ENCODE data around the gene DENND2A. TPM values are rescaled to one million over a fixed set of nuclear protein-coding genes. Genes with fewer than 3 reads are reported as not detected.
A peak's percentile ranks its signal among the peaks of the same experiment; 100 is the strongest.
"Not testable (repeated sequence)": the region's sequence is repeated elsewhere in the genome, so short reads cannot be mapped to it uniquely, and the experiment has no call there.

The DENND2A gene
- total RNA-seq, 2 donors from 2014 or later = 13.7 to 26.4 TPM

DNA sequence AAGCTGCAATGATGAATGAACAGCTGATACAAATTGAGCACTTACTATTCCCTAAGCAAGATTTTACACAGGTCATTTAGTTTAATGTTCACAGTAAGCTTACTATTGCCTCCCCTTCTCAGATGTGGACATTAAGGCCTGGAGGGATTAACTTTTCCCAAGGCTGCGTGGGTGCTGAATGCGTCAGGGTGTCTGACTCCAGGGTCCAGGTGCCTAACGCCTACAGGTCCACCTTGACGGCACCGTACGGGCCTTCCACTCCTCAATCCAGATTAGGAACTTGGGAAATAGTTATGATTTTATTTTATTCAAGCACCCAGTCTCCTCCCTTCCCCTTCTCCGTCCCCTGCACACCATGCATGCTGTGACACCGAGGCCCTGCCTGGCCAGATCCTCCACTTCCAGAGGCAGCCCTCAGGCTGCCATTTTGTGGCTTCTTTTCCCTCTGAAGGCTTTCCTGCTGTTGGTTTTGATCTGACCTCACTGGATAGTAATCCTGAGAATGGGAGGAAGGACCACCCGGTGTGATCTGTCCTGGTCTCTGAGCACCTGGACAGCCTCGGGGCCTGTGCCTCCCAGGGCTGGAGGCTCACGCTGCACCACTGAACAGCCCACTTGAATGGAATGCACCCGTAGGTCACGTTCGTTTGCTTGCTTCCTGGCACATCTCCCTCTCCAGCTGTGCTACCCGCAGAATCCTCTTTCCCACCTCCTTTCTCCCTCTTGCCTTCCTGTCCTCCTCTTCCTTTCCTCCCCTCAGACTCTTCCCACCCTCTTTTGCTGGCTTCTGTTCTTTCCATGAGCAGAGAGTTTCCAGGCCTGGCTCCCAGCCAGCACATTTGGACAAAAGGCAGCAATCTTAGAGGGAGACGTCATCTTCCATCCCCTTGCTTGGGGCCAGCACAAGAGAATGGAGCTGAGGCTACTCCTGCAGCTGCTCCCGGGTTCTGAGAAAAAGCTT, 14.4 kb downstream of the DENND2A start:
- intact Hi-C loops (cut with DNase I) = no loop called here
- DNase-seq (ENCODE audit: low spot score) = peak; percentile 96

DNA sequence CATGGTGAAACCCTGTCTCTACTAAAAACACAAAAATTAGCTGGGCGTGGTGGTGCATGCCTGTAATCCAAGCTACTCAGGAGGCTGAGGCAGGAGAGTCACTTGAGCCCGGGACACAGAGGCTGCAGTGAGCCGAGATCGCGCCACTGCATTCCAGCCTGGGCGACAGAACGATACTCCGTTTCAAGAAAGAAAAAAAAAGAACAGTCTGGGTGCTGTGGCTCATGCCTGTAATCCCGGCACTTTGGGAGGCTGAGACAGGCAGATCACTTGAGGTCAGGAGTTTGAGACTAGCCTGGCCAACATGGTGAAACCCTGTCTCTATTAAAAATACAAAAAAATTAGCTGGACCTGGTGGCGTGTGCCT, 15.4 kb downstream of the DENND2A start:
- DNase-seq (ENCODE audit: low spot score); intact Hi-C loops (cut with DNase I): not testable (repeated sequence)

DNA sequence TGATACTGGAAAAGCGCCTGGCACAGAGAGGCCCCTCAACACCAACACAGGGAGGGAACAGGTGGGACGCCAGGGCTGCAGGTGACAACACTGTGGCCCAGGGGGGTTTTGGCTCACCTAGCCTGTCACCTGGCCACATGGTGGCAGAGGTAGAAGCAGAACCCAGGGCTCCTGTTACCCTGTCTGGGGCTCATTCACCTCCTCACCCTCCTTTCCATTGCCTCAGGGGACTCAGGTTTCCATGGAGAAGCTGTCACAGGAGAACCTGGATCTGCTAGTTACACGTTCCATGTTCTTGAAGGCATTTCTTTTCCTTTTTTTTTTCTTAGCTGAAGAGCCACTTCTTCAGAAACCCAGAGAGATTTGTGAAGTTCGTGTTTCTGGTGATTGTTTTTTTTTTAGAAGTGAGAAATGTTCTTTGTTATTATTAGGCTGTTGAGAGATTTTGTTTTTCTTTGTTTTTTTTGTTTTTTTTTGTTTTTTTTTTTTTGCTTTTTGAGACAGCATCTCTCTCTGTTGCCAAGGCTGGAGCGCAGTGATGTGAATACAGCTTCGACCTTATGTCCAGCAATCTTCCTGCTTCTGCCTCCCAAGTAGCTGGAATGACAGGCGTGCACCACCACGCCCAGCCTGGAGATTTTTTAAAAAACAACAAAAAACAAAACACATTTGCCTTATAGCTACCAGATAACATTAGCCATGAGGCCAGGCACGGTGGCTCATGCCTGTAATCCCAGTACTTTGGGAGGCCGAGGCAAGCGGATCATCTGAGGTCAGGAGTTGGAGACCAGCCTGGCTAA, 16.0 kb downstream of the DENND2A start:
- intact Hi-C loops (cut with DNase I) = no loop called here
- no peak for DNase-seq (ENCODE audit: low spot score)

DNA sequence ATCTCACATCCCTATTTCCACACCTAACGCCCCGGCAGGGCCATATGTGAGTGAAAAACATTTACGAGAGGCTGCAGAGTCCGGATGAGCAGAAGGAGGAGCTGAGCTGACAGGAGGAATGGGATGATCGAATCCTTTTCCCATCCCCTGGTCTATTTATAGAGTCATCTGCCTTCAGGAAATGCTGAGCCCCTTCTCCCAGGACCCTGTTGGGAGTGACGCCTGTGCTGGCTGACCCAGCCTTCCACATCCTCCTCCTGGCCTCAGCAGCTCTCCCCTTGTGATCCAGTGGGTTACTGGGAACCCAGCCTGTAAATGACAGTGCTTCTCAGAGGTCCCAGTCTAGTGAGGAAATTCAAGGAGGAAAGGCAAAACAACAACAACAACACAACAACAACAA, 16.6 kb downstream of the DENND2A start:
- DNase-seq (ENCODE audit: low spot score) = no peak
- intact Hi-C loops (cut with DNase I) = no loop called here

DNA sequence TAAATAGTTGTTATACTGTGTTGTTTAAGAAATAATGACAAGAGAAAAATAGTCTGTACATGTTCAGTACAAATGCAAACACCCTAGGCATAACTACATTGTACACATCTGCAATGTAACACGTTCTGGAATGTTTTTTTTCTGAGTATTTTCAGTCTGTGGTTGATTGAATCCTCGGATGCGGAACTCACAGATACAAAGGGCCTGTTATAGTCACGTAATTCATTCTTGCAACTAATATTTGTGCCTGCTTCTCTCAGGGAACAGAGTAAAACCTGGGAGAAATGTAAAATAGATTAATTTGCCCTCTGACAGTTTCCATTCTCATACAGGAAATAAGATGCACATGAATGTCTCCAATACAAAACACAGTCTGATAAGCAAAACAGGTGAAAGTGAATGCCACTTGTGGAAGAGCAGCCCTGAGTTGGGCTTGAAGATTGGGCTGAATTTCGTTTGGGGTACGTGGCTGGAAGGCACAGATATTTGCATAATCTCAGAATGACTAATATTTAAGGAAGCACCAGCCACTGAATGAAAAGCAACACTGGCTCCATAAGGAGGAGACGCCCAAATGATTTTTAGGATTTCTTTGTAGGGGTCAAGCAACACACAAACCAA, 19.1 kb downstream of the DENND2A start:
- DNase-seq (ENCODE audit: low spot score) = no peak
- intact Hi-C loops (cut with DNase I) = no loop called here

DNA sequence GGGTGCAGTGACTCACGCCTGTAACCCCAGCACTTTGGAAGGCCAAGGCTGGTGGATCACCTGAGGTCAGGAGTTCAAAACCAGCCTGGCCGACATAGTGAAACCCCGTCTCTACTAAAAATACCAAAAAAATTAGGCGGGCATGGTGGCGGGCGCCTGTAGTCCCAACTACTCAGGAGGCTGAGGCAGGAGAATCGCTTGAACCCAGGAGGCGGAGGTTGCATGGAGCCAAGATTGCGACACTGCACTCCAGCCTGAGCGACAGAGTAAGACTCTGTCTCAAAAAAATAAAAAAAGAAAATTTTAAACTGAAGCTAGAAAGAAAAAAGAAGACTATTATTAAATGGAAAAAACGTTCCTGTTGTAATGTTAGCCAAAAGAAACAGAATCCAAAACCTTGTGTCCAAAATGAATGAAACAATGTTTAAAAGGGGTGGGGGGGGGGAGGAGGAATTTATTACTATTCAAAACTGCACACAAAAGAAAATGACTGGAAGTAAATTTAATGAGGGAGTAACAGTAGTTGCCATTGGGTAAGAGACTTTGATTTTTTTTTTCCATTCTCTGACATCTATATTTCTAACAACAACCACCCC, 20.6 kb downstream of the DENND2A start:
- intact Hi-C loops (cut with DNase I); DNase-seq (ENCODE audit: low spot score): not testable (repeated sequence)

DNA sequence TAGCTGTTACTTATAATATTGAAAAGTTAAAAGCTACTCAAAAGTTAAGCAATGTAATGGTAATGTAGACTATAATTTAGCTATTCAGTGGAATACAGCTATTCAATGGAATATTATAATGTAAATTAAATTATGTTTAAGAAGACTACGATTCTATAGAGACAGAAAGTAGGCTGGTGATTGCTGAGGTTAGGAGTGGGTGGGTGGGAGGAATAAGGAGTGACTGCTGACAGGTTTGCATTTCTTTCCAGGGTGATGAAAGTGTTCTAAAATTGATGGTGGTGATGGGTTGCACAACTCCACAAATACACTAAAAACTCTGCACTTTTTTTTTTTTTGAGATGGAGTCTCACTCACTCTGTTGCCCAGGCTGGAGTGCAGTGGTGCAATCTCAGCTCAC, 21.4 kb downstream of the DENND2A start:
- intact Hi-C loops (cut with DNase I) = no loop called here
- DNase-seq (ENCODE audit: low spot score) = no peak

DNA sequence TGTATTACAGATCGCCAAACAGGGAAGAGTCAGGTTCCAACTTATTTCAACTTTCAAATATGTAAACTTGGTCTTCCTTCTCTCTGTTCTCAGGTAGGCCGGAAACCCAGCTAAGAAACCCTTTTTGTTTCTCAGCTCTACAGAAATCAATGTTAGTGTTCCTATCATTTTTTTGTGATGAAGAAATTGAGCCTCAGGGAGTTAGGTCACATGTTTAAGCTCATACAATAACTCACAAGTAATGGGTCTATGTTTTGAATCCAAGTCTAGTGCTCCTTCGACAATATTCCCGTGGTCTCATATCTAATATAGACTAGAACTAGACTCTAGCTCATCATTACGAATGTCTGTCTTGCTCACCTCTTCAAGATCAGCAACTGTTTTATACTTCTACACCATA, 22.3 kb downstream of the DENND2A start:
- intact Hi-C loops (cut with DNase I) = no loop called here
- DNase-seq (ENCODE audit: low spot score) = no peak

DNA sequence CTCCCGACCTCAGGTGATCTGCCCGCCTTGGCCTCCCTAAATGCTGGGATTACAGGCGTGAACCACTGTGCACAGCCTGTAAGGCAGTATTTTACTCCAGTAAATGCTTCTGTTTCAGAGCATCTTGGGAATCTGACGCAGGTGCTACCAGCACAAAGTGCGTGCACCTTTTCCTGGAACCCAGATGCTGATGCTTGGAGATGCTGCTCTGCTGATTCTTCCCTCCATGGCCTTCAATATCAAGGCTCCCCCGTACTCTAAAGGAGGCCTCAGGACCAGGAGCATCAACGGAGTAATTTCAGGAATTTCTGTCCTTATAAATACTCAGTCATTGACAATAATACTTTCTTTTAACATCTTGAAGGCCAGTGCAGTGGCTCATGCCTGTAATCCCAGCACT, 23.5 kb downstream of the DENND2A start:
- no peak for DNase-seq (ENCODE audit: low spot score)
- intact Hi-C loops (cut with DNase I) = no loop called here

DNA sequence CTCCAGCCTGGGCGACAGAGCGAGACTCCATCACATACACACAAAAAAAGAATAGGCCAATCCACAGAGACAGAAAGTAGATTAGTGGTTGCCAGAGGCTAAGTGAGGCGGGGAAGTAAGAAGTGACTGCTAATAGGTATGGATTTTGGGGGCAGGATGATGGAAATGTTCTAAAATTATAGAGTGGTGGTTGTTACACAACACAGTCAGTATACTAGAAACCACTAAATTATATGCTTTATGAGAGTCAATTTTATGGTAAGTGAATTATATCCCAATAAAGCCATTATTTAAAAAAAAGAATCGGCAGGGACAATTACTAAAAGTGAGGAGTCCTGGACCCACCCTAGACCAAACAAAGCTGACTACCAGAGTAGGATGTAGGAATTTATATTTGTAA, 24.3 kb downstream of the DENND2A start:
- intact Hi-C loops (cut with DNase I) = no loop called here

DNA sequence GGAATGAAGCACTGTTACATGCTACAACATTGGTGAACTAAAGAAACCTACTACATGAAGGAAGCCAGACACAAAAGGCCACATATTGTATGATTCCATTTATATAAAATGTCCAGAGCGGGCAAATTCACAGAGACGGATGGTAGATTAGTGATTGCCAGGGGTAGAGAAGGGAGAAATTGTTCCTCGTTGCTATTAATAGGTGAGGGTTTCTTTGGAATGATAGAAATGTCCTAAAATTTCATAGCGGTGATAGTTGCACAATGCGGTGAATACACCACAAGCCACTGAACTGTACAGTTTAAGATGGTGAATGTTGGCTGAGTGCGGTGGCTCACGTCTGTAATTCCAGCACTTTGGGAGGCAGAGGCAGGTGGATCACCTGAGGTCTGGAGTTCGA, 29.0 kb downstream of the DENND2A start:
- no peak for DNase-seq (ENCODE audit: low spot score)
- intact Hi-C loops (cut with DNase I) = no loop called here

More for the DNA sequence above, 24.3 kb downstream of the DENND2A start:
- no peak for DNase-seq (ENCODE audit: low spot score)

DNA sequence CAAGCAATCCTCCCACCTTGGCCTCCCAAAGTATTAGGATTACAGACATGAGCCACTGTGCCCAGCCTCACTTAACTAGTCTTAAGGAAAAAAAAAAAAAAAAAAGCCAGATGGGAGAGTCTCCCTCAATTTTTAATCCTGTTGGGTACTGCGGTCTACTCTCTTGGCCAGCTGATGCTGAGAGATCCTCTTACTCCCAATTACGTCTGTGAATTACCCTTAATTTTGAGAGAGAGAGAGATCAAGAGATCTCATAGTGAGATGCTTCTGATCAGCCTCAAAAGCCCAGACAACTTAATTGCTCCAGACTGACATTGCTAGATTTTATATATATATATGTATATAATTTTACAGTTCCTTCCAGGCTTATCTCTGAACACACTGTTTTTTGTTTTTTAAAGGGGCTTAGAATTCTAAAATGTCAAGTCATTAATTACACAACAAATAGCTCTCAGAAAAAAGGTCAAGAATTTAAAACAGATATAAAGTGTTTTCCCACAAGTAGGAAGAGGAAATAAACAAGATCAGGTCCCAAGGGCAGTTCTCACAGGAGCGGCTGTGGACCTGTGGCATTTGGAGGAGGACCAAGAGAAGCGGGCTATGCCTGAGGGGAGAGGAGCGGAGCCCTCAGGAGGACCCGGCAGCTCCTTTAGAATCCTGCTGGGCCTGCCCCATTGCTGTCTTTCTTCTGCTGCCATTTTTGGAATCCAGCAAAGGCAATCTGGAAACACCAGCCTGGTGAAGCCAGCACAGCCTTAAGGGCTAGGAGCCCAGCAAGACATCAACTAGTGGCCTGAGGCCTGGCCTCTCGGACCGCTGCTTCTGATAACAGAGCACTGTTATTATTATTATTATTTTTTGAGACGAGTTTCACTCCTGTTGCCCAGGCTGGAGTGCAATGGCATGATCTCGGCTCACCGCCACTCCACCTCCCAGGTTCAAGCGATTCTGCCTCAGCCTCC, 30.1 kb downstream of the DENND2A start:
- DNase-seq (ENCODE audit: low spot score) = no peak
- intact Hi-C loops (cut with DNase I) = no loop called here

DNA sequence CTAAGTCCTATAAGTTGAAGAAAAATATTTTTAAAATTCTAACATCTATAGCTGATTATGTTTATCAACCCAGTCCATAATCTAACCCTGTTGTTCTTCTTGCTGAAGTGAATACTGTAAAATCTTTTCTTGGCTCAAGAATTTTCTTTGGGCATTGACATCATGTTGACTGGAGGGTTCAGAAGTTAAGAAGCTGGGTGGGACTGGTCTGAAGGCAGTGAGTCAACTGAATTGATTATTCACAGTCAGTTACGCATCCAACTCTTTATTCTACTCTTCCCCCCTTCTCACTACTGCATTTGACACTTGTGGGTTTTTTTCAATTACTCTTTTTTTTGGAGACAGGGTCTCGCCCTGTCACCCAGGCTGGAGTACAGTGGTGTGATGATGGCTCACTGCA, 31.0 kb downstream of the DENND2A start:
- intact Hi-C loops (cut with DNase I) = no loop called here
- DNase-seq (ENCODE audit: low spot score) = no peak

DNA sequence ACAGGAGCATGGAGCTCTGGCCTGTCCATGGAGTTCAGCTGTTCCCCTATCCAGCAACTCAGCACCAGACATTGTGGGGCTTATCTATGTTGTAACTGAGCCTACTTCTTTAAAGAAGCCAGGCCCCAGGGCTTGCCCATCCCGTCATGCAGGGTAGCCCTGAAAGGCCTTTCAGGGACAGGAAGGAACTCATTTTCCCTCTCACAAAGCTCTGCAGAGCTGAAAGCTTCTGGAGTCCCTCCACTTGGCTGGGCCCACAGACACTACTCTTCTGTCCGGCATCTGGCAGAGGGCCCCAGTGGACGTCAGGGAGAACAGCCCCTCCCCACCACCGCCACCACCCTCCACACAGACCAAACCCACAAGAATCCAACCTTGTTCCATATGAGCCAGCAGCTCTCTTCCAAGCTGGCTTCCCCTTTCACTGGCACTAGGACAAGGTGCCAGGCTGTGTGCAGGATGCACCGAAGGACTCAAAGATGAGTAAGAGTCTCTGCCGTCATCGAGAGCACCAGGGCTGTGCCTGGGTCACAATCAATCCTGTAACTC, 33.1 kb downstream of the DENND2A start:
- intact Hi-C loops (cut with DNase I) = no loop called here
- DNase-seq (ENCODE audit: low spot score) = peak; percentile 94

DNA sequence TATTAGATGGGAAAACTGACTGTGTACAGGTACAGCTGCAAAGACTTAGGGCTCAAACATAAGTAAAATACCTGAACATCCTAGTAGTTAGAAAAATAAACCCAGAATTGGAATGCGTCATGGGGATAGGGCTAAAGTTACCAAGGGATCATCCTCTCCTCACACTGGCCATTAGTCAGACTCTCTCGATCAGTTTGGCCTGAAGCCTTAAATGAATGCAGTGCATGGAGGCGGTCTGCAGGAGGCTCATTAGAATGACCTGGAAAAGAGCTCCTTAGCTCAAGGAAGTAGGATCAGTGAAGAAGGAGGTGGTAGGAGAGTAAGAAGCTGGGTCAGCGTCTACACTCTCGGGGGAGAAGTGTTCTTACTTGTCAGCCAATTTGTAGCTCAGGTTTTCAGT, 35.3 kb downstream of the DENND2A start:
- no peak for DNase-seq (ENCODE audit: low spot score)
- intact Hi-C loops (cut with DNase I) = no loop called here

DNA sequence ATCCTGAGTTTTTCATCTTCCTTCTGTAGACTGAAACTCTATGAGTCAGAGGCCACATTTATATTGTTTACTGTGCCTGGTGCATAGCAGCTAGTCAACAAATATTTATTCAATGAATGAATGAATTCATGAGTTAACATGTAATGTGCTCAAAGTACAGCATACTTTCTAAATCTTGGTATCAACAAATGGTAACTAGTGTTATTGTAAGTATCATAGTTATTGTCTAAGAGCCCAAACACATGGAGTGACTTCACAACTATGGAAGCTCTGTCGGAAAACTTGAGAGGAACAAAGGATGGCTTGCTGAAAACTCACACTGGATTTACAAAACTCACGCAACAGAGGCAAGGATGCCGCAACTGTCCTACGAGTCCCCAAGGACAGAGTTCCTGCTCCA, 35.9 kb downstream of the DENND2A start:
- DNase-seq (ENCODE audit: low spot score) = no peak
- intact Hi-C loops (cut with DNase I) = loop anchor here in 1 of 2 donors (5.0 kb wide), 1 partner anchor 33 kb away; no protein-coding TSS in a partner anchor

DNA sequence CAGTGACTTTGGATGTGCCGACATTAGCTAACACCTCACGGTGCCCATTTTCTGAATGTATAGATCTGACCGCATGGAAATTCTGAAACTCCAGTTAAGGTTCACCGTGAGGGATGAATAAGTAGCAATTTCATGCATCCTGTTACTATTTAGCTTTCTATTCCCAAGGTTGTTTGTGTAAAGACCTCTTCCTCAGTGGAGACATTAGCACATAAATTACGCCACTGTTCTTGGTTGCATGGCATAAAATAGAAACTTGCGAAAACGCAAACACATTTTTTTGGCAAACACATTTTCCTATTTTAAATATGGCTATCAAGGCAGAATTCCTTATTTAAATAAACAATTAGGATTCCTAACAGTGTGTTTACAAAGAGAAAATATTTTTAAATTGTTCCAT, 36.5 kb downstream of the DENND2A start:
- intact Hi-C loops (cut with DNase I) = loop anchor here in 1 of 2 donors (5.0 kb wide), 1 partner anchor 33 kb away; no protein-coding TSS in a partner anchor
- no peak for DNase-seq (ENCODE audit: low spot score)

DNA sequence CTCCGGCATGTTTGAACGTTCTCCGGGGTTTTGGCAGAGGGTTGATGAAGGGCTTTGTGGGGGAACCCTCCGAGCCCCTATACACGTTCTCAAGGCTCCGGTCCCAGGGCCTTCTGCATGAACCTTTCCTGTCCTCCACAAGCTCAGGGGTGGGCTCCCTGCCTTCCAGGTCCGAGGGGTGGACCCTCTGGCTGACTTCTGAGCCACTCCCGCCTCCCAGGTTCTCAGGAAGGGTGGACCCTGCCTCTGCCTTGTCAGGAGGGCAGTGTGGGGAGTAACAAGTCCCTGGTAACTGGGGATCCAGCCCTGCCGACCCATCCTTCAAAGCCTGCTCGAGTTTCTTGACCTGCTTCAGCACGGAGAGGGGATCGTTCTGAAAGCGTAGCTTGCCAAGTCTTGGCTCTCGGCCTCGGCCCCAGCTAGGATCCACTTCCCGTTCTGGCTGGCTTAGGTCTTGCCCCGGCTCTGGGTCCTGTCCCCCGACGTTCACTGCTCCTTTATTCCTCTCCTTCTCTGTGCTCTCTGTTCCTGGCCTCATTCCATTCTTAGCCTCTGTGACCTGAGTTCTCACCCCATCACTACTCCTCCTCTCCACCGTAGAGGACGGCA, 38.9 kb downstream of the DENND2A start:
- intact Hi-C loops (cut with DNase I) = loop anchor here in 1 of 2 donors (5.0 kb wide), 1 partner anchor 36 kb away; no protein-coding TSS in a partner anchor
- no peak for DNase-seq (ENCODE audit: low spot score)
